ENCODE data around the gene ZMYM2.

GRCh38 chr13:20073775-20074174 is 115.2 kb downstream of the ZMYM2 start:
- TF ChIP-seq CTCF (IDR thresholded peaks at IDR 0.05; ENCODE audit: low read depth, low read length) = no peak
- TF ChIP-seq EZH2phosphoT487 (IDR thresholded peaks at IDR 0.05; ENCODE audit: low read depth) = no peak

All from OCI-LY3 (cell line).